Measurements from ENCODE around the gene FSTL5. TPM values are rescaled to one million over a fixed set of nuclear protein-coding genes. Genes with fewer than 3 reads are reported as not detected.

FSTL5 gene
- total RNA-seq, 1 donor from 2014 or later = not detected

GRCh38 chr4:161653697-161654096 lies 510.1 kb downstream of the FSTL5 start:
- intact Hi-C loops (cut with micrococcal nuclease) = no loop called here
- DNase-seq = no peak
- no peak for ATAC-seq

- no peak for DNase-seq
- intact Hi-C loops (cut with micrococcal nuclease) = no loop called here
- no peak for ATAC-seq
Observed at GRCh38 chr4:161651586-161651985, 512.2 kb downstream of the FSTL5 start.

GRCh38 chr4:161650812-161651211 lies 513.0 kb downstream of the FSTL5 start:
- ATAC-seq (no peak), DNase-seq (no peak)
- intact Hi-C loops (cut with micrococcal nuclease) = no loop called here

GRCh38 chr4:161647757-161648156 lies 516.0 kb downstream of the FSTL5 start:
- DNase-seq (no peak), ATAC-seq (no peak)
- intact Hi-C loops (cut with micrococcal nuclease) = no loop called here

GRCh38 chr4:161642708-161643107 lies 521.1 kb downstream of the FSTL5 start:
- intact Hi-C loops (cut with micrococcal nuclease) = no loop called here
- ATAC-seq = no peak
- DNase-seq = no peak

- DNase-seq = no peak
- intact Hi-C loops (cut with micrococcal nuclease) = no loop called here
- no peak for ATAC-seq
Observed at GRCh38 chr4:161629694-161630441, 533.9 kb downstream of the FSTL5 start.

GRCh38 chr4:161604516-161605300 lies 559.1 kb downstream of the FSTL5 start:
- ATAC-seq = no peak
- no peak for DNase-seq
- intact Hi-C loops (cut with micrococcal nuclease) = no loop called here

- intact Hi-C loops (cut with micrococcal nuclease) = no loop called here
- no peak for DNase-seq
- no peak for ATAC-seq
Observed at GRCh38 chr4:161601011-161601410, 562.8 kb downstream of the FSTL5 start.

GRCh38 chr4:161595230-161595771 lies 568.5 kb downstream of the FSTL5 start:
- DNase-seq (no peak), ATAC-seq (no peak)
- intact Hi-C loops (cut with micrococcal nuclease) = no loop called here

- DNase-seq (no peak), ATAC-seq (no peak)
- intact Hi-C loops (cut with micrococcal nuclease) = no loop called here
Observed at GRCh38 chr4:161585011-161585410, 578.8 kb downstream of the FSTL5 start.

- DNase-seq (no peak), ATAC-seq (no peak)
- intact Hi-C loops (cut with micrococcal nuclease) = no loop called here
Observed at GRCh38 chr4:161583549-161583948, 580.3 kb downstream of the FSTL5 start.

GRCh38 chr4:161581262-161582230 lies 582.3 kb downstream of the FSTL5 start:
- intact Hi-C loops (cut with micrococcal nuclease) = no loop called here
- DNase-seq = no peak
- peak; percentile 33 for ATAC-seq

GRCh38 chr4:161577579-161578301 lies 586.1 kb downstream of the FSTL5 start:
- no peak for ATAC-seq
- intact Hi-C loops (cut with micrococcal nuclease) = no loop called here
- no peak for DNase-seq

GRCh38 chr4:161573836-161574235 lies 590.0 kb downstream of the FSTL5 start:
- ATAC-seq = no peak
- intact Hi-C loops (cut with micrococcal nuclease) = no loop called here
- DNase-seq = no peak

GRCh38 chr4:161564230-161564834 lies 599.5 kb downstream of the FSTL5 start:
- intact Hi-C loops (cut with micrococcal nuclease) = no loop called here

GRCh38 chr4:161555689-161556660 lies 607.8 kb downstream of the FSTL5 start:
- intact Hi-C loops (cut with micrococcal nuclease) = no loop called here

More at GRCh38 chr4:161564230-161564834, 599.5 kb downstream of the FSTL5 start:
- ATAC-seq (no peak), DNase-seq (no peak)

GRCh38 chr4:161554372-161554990 lies 609.3 kb downstream of the FSTL5 start:
- intact Hi-C loops (cut with micrococcal nuclease) = no loop called here
- no peak for ATAC-seq
- DNase-seq = no peak

More at GRCh38 chr4:161555689-161556660, 607.8 kb downstream of the FSTL5 start:
- ATAC-seq (no peak), DNase-seq (no peak)

All from left ventricle myocardium superior (tissue), 1 donor.